ENCODE data around the gene SLC19A2.
"Not testable (repeated sequence)": the region's sequence is repeated elsewhere in the genome, so short reads cannot be mapped to it uniquely, and the experiment has no call there.

SLC19A2 gene

DNA sequence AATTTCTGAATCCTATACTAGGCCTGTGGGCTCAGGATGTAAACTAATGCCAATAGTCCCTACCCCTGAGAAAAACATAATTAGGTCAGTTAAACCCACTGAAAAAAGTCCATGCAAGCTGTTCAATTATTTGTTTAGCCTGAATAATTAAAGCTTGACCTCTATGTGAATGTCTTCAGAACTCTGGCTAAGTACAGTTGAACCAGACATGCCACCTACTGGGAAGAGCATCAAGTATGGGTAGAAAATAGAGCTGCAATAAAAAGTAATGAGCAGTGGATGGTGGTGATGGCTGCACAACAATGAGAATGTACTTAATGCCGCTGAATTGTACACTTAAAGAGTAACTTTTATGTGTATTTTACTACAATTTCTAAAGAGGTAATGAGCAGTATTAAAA is 23.6 kb upstream of the SLC19A2 start:
- DNase-seq: no peak

DNA sequence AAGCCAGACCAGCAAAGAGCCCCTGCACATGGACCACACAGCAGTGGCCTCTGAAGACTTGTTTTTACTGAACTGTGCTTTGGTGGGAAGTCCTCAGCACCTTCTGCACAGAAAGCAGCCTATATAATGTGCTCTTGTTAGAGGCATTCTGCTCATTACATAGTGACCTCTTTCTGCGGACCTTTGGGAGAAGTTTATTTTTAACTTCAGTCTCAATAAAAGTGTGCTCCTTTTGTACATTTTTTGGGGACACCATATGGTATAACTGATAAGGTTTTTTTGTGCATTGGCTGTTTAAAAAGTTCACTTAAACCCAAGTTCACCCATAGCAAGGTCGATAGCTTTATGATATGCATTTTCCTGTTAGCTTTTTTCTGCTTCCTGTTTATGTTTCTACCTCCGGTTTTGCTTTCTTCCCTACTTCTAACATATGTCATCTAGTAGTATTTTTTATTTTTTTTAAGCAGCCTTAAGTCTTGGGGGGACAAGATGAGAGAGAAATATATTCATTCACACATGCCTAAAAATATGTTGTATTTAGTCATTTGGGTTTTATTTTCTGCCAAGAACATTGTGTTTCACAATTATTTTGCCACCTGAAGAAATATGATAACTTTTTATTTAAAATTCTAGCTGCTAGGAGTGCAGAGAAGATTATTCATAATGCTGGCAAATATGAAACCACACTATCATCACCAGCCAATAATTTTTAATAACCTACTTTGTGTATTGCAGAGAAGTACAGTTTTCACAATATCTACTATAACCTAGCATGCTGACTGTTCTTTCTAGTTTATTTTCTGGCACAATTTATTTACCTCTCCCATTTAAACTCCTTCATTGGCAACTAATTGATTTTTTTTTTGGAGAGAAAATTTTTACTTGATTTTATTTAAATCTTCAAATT is 22.9 kb upstream of the SLC19A2 start:
- no peak for DNase-seq

DNA sequence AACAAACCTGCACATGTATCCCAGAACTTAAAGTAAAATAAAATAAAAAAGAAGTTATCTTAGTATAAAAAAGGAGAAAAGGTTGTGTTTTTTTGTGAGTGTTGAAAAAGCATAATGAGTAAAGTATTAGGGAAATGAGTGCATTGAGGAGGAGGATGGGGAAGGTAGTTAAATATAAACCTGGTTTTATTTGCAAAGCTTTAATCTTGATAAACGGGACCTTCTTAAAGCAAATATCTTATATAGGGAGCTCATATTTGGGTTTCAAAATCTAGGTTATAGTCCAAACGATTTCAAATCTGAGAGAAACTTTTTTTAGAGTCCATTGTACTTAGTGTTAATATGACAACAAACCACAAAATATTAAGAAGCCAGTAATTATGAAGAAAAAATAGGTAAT is 21.7 kb upstream of the SLC19A2 start:
- no peak for DNase-seq

DNA sequence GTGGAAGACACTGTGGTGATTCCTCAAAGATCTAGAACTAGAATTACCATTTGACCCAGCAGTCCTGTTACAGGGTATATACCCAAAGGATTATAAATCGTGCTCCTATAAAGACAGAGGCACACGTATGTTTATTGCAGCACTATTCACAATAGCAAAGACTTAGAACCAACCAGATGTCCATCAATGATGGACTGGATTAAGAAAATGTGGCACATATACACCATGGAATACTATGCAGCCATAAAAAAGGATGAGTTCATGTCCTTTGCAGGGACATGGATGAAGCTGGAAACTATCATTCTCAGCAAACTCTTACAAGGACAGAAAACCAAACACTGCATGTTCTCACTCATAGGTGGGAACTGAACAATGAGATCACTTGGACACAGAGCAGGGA is 17.9 kb upstream of the SLC19A2 start:
- DNase-seq: not testable (repeated sequence)

DNA sequence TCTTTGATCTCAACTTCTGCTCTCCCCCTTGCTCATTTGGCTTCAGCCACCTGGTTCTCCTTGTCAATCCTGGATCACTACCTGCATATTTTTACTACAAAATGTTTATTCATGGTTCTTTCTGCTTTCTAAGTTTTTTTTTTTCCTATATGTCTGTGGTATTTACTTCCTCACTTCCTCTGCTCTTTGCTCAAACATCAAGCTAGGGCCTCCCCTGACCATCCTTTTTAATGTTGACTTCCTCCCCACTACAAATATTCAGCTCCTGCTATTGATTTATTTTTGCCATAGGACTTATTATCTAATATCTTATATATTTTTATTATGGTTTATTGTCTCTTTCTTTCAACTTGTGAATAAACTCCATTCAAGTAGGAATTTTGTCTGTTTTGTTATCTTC is 14.1 kb upstream of the SLC19A2 start:
- DNase-seq: no peak

DNA sequence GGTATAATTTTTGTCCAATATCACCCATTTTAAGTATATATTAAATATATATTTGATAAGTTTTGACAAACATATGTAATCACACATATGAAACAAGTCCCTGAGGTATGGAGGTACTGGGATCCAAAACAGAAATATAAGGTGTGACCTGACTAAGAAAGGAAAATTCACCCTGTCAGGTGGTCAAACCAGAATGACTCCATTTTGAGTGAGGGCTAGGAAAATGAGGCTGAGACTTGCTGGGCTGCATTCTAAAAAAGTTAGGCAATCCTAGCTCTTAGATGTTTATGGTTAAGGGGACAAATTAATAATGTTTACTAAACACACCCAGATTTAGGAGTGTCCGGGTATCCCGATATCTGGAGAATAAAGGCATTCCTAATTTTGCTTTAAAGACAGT is 11.6 kb upstream of the SLC19A2 start:
- no peak for DNase-seq

DNA sequence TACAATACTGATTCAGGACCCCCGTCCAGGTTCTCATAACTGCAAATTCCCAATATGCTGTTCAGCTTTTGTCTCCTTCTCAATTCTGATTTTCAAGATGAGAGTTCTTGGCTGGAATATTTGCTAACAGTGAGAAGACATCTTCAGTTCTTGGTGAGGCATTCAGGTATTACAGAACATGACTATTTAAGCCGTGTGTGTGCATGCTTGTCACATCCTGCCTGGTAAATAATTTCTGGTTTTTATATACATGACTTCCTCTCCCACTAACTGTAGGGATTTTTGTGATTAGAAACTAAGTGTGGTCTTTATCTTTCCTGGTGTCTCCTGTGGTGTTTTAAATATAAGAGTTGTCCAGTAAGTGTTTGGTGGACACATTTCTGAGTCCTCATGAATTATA is 10.2 kb upstream of the SLC19A2 start:
- DNase-seq: no peak

DNA sequence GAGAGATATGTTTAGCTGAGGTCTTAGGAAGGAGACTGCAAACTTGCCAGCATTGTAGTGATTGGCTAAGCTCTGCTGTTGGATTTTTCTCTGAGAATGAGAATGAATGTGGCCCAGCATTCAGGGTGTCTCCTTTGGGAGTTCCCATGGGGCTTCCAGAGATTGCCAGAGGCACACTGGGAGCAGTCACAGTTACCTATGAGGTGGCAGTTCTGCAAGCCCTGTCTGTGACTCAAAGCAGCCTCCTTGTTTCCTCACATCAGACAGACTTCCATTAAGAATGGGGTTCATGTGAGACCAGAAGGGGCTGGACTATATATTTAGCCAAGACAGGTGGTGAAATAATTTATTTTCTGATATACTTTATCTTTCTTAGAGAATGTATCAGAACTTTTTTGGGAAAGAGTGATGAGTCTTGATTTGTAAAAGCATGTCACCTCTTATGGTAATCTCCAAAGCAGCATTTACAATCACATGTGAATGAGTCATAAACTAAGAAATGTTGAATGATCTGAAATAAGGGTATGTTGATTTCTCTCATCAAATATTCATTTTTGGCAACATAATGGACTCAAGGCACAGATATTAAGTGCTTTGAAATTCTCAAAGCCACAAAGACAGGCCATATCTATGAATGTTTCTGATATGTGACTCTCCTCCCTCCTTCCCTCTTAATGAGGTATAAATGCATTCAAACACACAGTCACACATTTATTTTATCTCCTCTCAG is 9.5 kb upstream of the SLC19A2 start:
- no peak for DNase-seq

DNA sequence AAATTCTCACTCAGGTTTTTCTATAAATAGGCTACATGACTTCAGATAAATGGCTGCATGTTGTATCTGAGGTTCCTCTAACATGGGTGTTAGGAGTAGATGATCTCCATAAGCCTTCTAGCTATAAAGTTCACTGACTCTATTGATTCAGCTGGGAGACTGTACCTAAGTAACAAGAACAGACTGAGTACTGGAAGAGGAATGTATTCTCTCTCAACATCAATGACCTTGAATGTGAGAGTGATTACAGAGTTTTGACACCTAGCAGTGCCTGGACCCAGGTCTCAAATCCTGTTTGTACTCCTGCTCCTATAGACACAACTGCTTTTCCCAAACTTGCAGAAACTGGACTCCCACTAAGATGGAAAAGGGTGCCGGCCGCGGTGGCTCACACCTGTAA is 8.6 kb upstream of the SLC19A2 start:
- DNase-seq: no peak

DNA sequence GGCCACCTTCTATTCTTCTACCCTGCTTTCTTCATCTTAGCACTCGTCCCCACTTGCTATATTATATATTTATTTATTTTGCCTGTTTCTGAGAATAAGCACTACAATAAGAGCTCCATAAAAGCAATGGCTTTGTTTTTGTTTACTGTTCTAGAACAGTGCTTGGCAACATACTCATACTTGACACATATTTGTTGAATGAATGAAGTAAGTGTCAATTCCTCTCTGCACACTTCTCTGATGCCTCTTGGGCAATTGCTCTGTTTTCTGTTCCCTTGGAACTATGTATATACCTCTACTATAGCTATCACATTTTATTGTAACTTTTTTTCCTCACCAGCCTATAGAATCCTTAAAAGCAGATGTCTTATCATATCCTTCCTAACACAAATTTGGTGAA is 7.5 kb upstream of the SLC19A2 start:
- no peak for DNase-seq

DNA sequence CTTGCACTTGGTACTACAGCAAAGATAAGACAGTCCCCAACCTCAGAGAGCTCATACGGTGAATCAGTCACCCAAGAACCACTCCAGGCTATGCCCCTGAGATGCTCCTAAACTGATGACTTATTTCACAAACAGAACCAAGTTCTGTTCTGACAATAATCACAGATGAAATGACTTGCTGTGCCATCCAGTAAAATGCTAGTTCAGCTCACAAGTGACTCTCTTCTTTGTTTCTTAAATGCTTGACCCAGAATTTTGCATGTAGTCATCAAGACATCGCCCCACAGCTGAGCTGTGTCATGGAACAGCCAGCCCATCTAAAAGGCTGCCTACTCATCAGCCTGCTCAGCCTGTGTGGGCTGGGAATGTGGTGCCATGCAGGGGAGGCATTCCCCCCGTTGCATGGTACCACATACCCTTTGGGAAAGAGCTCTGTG is 6.1 kb upstream of the SLC19A2 start:
- no peak for DNase-seq

DNA sequence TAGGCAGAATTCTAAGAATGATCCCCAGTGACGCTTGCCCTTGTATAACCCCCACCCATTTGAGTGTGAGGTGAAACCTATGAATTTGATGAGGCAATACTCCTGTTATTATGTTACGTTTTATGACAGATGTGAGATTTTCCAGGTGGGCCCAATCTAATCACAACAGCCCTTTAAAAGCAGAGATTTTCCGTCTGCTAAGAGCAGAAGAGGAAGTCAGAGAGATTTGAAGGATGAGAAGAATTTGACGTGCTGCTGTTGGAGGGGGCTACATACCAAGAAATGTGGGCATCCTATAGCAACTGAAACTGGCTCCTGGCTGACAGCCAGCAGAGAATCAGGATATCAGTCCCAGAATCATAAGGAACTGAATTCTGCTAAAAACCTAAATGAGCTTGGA is 2.4 kb upstream of the SLC19A2 start:
- DNase-seq: no peak

DNA sequence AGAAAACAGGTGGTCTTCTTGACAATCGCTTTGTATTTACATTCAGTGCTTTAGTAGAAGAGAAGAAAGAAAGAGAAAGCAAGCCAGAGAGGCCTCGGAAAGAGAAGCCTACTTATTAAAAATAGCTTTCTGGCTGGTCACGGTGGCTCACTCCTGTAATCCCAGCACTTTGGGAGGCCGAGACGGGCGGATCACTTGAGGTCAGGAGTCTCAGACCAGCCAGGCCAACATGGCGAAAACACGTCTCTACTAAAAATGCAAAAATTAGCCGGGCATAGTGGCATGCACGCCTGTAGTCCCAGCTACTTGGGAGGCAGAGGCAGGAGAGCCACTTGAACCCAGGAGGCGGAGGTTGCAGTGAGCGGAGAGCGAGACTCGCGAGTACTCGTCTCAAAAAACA is 1.8 kb upstream of the SLC19A2 start:
- no peak for DNase-seq

DNA sequence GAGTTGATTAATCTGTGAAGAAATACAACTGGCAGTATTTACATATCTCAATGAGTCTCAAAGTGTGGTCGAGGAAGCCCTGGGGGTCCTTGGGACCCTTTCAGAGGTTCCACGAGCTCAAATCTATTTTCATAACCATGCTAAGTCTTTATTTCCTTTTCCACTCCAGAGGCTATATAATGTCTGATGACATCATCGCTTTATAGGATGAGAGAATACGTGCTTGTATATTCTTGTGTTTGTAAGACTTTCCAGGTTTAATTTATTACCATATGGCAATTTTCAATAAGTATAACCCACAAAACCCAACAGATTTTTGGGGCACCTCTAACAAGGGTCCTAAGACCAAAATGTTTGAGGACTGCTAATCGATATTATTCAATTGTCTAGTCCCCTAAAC is 1.4 kb upstream of the SLC19A2 start:
- DNase-seq: no peak

DNA sequence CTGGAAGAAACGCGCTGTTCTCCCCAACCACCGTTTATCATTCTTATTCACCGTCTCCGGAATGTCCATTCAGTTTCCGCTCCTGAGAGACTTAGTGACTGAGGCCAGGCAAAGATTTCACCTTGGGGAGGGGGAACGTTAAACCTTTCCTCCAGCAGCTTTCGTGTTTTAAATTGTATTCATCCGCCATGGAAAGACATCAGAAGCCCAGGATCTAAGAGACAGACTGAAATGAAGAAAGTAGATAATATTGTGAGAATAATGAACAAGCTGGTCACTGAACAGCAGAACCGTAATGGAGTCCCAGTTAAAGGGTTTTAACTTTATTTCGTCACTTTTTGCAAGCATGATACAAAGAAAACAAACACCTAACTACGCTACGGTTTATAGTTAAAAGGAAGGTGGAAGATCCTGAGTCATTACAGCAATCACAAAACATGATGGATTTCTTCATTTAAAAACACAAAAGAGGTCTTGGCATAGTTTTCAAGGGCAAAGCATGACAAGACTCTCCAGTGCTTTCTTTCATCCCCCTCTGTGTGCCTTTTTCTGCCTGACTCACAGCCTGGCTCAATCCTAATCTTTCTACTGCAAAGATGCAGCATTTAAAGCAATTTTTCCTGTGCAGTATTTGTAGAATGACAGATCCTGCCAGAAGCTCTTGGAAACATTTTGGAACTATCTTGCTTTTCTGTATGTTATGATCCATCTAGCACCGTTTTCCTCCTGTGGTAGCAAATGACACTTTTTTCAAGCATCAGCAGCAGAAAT is 722 bp upstream of the SLC19A2 start:
- DNase-seq: peak; percentile 53

DNA sequence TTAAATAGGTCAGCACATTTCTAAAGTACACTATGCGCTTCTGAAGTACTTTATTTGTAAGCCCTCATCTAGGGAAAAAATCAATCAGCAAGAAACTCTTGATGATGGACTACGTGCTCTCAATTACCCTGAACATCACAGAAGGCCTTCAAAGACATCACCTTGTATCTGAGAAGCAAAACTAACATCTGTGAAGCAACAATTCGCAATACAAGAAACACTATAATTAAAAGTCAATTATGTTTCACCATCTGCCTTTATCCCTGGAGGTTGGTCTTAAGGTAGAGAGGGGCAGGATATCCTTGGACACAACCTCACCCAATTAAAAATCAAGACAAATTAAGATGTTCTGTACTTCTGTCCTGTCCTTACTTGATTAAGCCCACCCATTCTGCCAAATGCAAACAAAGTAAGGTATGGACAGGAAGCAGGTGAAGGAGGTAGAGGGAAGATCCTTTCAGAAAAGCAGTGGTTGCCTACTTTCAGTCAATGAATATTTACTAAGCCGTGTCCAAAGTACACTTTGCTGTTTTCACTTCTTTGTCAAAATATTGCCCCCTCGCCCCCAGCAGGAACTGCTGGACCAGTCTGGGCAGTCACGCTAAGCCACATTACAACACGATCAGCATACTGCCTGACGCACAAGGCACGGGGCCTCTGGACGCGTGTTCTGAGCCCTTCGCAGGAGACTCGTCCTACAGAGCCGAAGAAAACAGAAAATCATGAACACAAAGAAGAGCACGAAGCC is 887 bp downstream of the SLC19A2 start:
- peak; percentile 57 for DNase-seq

DNA sequence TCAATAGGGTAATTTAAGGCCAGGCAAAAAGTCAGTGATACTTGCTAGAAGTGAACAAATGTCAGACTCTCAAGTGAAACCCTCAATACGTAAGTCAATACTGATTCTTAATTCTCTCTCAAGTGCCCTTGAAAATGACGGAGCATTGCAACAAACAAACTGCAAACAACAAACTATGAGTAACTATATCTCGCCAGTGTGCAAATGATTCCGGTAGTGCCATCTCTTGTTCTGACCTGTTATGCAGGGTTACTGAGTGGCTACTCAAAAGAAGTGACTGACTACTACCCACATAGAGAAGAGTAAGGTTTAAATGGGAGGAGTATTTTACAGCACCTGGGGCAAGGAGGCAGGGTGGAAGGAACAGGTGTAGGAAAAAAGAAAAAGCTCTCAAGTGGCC is 1.6 kb downstream of the SLC19A2 start:
- DNase-seq: no peak

DNA sequence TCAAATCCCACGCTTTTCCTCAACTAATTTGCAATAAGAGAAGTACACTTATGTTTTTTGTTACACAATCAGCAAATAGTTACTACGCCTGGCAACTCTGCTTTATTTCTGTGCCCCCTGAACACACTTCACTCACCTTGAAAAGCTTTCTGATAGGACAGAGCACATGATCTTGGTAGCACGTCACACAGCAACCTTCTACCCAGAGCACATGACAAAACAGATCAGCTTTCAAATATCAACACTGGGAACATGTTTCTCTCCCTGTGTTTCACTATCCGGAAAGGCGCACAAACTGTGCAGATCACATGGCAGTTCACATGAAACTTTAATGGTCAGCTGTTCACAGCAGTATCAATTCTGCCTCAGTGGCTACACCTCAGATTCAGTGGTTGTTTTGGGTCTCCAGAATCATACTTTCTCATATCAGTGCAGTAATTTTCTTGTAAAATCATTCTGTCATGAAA is 2.2 kb downstream of the SLC19A2 start:
- no peak for DNase-seq

DNA sequence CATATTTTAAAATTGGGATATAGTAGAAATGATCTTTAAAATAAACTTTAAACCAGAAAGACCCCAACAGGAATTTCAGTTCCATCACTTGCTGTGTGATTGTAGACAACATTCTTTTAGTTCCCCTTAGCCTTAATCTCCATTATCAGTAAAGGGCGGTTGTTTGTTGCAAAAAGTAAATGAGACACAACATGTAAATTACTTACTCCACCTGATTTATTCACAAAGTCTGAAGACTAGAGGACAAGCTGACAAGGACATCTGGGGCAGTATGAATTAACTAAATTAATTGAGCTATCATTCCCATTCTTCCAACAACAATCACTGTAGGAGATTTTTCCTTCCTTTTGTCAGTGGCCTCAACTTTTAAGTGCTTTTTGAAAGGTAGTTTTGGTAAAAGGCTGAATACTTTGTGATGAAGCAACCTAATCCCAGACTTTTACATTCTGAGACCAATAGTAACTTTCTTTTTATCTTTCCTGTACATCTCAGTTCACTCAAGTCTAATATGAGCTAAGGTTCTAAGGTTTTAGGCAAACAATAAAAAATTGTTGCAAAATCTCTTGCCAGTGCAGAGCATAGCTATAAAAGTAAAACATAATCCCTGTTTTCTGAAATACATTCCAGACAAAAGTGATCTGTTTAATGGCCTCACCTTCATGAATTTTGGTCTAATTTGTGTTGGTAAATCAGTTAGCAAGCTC is 6.2 kb downstream of the SLC19A2 start:
- DNase-seq: no peak

DNA sequence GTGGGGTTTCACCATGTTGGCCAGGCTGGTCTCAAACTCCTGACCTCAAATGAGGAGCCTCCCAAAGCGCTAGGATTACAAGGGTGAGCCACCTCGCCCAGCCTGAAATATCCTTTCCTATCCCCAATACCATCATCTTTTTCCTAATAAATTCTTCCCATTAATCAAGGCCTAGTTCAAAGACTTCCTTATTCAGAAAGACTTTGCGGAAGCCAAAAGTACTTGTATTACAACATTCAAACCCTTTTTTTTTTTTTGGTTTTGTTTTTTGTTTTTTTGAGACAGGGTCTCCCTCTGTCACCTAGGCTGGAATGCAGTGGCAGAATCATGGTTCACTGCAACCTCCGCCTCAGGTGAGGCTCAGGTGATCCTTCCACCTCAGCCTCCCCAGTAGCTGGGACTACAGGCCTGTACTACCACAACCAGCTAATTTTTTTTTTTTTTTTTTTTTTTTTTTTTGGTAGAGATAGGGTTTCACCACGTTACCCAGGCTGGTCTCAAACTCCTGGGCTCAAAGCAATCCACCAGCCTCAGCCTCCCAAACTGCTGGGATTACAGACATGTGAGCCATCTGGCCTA is 7.6 kb downstream of the SLC19A2 start:
- DNase-seq: no peak

DNA sequence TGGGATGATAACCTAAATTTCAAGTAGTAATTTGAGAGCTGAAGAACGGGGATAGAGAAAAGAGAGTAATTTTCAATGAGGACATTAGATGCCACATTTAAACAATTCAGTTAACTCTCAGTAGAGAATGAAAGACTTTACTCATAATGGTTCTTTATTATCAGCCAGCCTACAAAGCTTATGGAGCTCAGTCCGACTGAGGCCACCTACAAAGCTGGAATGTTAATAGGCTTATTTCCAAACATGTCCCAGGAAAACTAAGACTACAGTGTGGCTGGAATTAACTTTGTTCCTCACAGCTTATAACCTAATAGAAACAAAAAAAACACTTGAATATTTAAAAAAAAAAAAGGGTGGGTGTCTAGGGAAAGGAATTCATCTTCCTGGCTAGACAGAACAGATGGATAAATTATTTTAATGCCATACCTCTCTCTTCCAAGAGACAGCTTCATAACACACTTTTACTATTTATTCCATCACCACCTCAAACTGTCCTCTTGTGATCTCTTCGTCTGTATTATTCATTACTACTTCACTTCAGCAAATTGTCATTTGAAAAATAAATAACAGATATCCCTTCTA is 9.8 kb downstream of the SLC19A2 start:
- DNase-seq: no peak

All from fibroblast of skin of back (primary cell).